KOPT-K1 (cell line): Measurements from ENCODE around the gene STN1.

ENCODE experiments used
- H3K27ac ChIP-seq: fragments of 200-600 bp; sonication (generic); 2 replicates; pipeline ENCODE4 v1.5.1; 2016; ENCODE audit warnings: antibody characterized with exemption, mild to moderate bottlenecking, low read depth, low read length; ENCODE audit not compliant: poor library complexity, severe bottlenecking
- H3K36me3 ChIP-seq: fragments of 200-600 bp; sonication (generic); 2 replicates; pipeline ENCODE4 v1.5.1; 2017; ENCODE audit warnings: antibody characterized with exemption, mild to moderate bottlenecking, low read length, moderate library complexity; ENCODE audit not compliant: insufficient read depth
- H3K9me3 ChIP-seq: fragments of 200-600 bp; sonication (generic); 2 replicates; pipeline ENCODE4 v1.5.1; 2017; ENCODE audit warnings: antibody characterized with exemption, low read length, mild to moderate bottlenecking; ENCODE audit not compliant: insufficient read depth, poor library complexity, severe bottlenecking

The STN1 gene

GRCh38 chr10:103918053-103918846 is at the start of gene STN1:
Gene STN1, minus strand, starts transcription at chr10:103918184. Its CDS starts 590 bp downstream, at chr10:103917594.
- Histone ChIP-seq H3K27ac (peak within 1 kb of the TSS; percentile 95), H3K36me3 (peaks cover 17% of the 10 kb centered on the region), H3K9me3 (peaks cover 15% of the 10 kb centered on the region)

GRCh38 chr10:103967448-103968071 is 49.6 kb upstream of the STN1 start:
- Histone ChIP-seq H3K36me3 (no peaks in the 10 kb centered on the region), H3K9me3 (no peaks in the 10 kb centered on the region), H3K27ac (peak overlapping the region; percentile 65)

- H3K27ac ChIP-seq: peak within 1 kb of the TSS; percentile 65
- H3K9me3 ChIP-seq: no peaks in the 10 kb centered on the region
- H3K36me3 ChIP-seq: no peaks in the 10 kb centered on the region
These were observed 48.9 kb upstream of the STN1 start, which contains the start of gene SLK for GRCh38 chr10:103966671-103967447. Gene SLK, plus strand, starts transcription at chr10:103967140. Its CDS starts 606 bp downstream, at chr10:103967746.

- Histone ChIP-seq H3K27ac (no peak overlapping the region), H3K9me3 (no peaks in the 10 kb centered on the region), H3K36me3 (no peaks in the 10 kb centered on the region)
These were observed 42.1 kb upstream of the STN1 start for GRCh38 chr10:103960103-103960502.

GRCh38 chr10:103958996-103959395 is 41.0 kb upstream of the STN1 start:
- Histone ChIP-seq H3K36me3 (no peaks in the 10 kb centered on the region), H3K9me3 (peaks cover 6% of the 10 kb centered on the region), H3K27ac (no peak overlapping the region)

- Histone ChIP-seq H3K27ac (no peak overlapping the region), H3K9me3 (peaks cover 6% of the 10 kb centered on the region), H3K36me3 (no peaks in the 10 kb centered on the region)
These were observed 36.6 kb upstream of the STN1 start for GRCh38 chr10:103954543-103954942.

- no peaks in the 10 kb centered on the region for H3K36me3 ChIP-seq
- H3K27ac ChIP-seq: no peak overlapping the region
- H3K9me3 ChIP-seq: peaks cover 6% of the 10 kb centered on the region
These were observed 34.0 kb upstream of the STN1 start for GRCh38 chr10:103951942-103952341.

GRCh38 chr10:103951183-103951582 is 33.2 kb upstream of the STN1 start:
- H3K9me3 ChIP-seq: peaks cover 6% of the 10 kb centered on the region
- H3K27ac ChIP-seq: no peak overlapping the region
- no peaks in the 10 kb centered on the region for H3K36me3 ChIP-seq

GRCh38 chr10:103949728-103950127 is 31.7 kb upstream of the STN1 start:
- Histone ChIP-seq H3K36me3 (no peaks in the 10 kb centered on the region), H3K27ac (no peak overlapping the region), H3K9me3 (peaks cover 3% of the 10 kb centered on the region)

GRCh38 chr10:103947799-103948516 is 30.0 kb upstream of the STN1 start:
- Histone ChIP-seq H3K36me3 (no peaks in the 10 kb centered on the region), H3K9me3 (no peaks in the 10 kb centered on the region), H3K27ac (no peak overlapping the region)

- Histone ChIP-seq H3K9me3 (no peaks in the 10 kb centered on the region), H3K27ac (no peak overlapping the region)
These were observed 24.9 kb upstream of the STN1 start for GRCh38 chr10:103942866-103943265.

GRCh38 chr10:103941801-103942200 is 23.8 kb upstream of the STN1 start:
- no peaks in the 10 kb centered on the region for H3K9me3 ChIP-seq
- H3K36me3 ChIP-seq: no peaks in the 10 kb centered on the region
- no peak overlapping the region for H3K27ac ChIP-seq

More at GRCh38 chr10:103942866-103943265, 24.9 kb upstream of the STN1 start:
- no peaks in the 10 kb centered on the region for H3K36me3 ChIP-seq

- H3K36me3 ChIP-seq: no peaks in the 10 kb centered on the region
- H3K9me3 ChIP-seq: no peaks in the 10 kb centered on the region
- H3K27ac ChIP-seq: no peak overlapping the region
These were observed 21.5 kb upstream of the STN1 start for GRCh38 chr10:103939522-103939921.

GRCh38 chr10:103936022-103936421 is 18.0 kb upstream of the STN1 start:
- Histone ChIP-seq H3K9me3 (no peaks in the 10 kb centered on the region), H3K27ac (no peak overlapping the region), H3K36me3 (no peaks in the 10 kb centered on the region)
